B cell (primary cell): ENCODE results near the gene TPCN2. TPM values are rescaled to one million over a fixed set of nuclear protein-coding genes. Genes with fewer than 3 reads are reported as not detected.

Source experiments
- ATAC-seq: fragments of 200-7000 bp; cut with Tn5 transposase; one replicate; pipeline ENCODE4 v1.10.0; 2021; ENCODE audit warnings: low read depth, mild to moderate bottlenecking, moderate number of reproducible peaks, moderate library complexity
- CTCF ChIA-PET: fragments of 350-600 bp; sonication (Branson Sonifier 250); formaldehyde crosslinking; loops from one replicate; lab custom pipeline; 2021; ENCODE audit warnings: antibody characterized with exemption, inconsistent platforms; lab: Charles Lee
- POLR2A ChIA-PET: fragments of 350-600 bp; sonication (Branson Sonifier 250); formaldehyde crosslinking; loops from one replicate; lab custom pipeline; 2021; ENCODE audit warnings: antibody characterized with exemption; lab: Charles Lee
- DNase-seq: peaks from one replicate; pipeline ENCODE4 v3.0.0; 2013
- H2AFZ ChIP-seq: 2 replicates; pipeline ENCODE4 v1.6.1; 2012; ENCODE audit warnings: mild to moderate bottlenecking, low read depth, low read length; ENCODE audit not compliant: insufficient read depth, poor library complexity, severe bottlenecking
- H3K27ac ChIP-seq, 2 donors: 1 replicate in 1 of 2; 2 replicates in 1 of 2; pipeline ENCODE4 v1.5.1; 2012 to 2013; ENCODE audit warnings: low read length in 2 of 2, mild to moderate bottlenecking in 2 of 2, moderate library complexity in 1 of 2
- H3K27me3 ChIP-seq, 4 experiments: fragments of 200-600 bp in 1 of 4; sonication (generic) in 1 of 4; replicated peaks in 1 of 4; 1 replicate in 2 of 4; 2 replicates in 2 of 4; pipeline versions ENCODE4 v1.6.1 to v1.7.0; 2013 to 2016; ENCODE audit warnings: low read length in 3 of 4, mild to moderate bottlenecking in 2 of 4, mixed read lengths in 1 of 4, moderate library complexity in 1 of 4; ENCODE audit not compliant: insufficient read depth in 4 of 4, control insufficient read depth in 3 of 4; ENCODE audit errors: control extremely low read depth in 1 of 4
- H3K36me3 ChIP-seq, 2 experiments: replicated peaks in 1 of 2; 1 replicate in 1 of 2; 2 replicates in 1 of 2; pipeline versions ENCODE4 v1.6.1 to v1.7.1; 2013; ENCODE audit warnings: low read length in 1 of 2; ENCODE audit not compliant: insufficient read depth in 2 of 2, control insufficient read depth in 1 of 2; ENCODE audit errors: control extremely low read depth in 1 of 2, extremely low read depth in 1 of 2
- H3K4me1 ChIP-seq, 2 donors: fragments of 200-600 bp in 1 of 2; sonication (generic) in 1 of 2; 1 replicate in 1 of 2; 2 replicates in 1 of 2; pipeline versions ENCODE4 v1.5.1 to v1.6.1; 2013 to 2017; ENCODE audit warnings: low read length in 2 of 2; ENCODE audit not compliant: control insufficient read depth in 2 of 2, insufficient read depth in 2 of 2
- H3K4me2 ChIP-seq: replicated peaks from 2 replicates; pipeline ENCODE3; 2012; ENCODE audit warnings: mild to moderate bottlenecking, low read depth, low read length; ENCODE audit not compliant: poor library complexity, severe bottlenecking
- H3K4me3 ChIP-seq, 5 experiments: fragments of 200-600 bp in 1 of 5; sonication (generic) in 1 of 5; 1 replicate in 3 of 5; 2 replicates in 2 of 5; pipeline versions ENCODE4 v1.5.1 to v1.7.0; 2011 to 2016; ENCODE audit warnings: low read length in 4 of 5, mild to moderate bottlenecking in 4 of 5, low read depth in 2 of 5, control low read depth in 1 of 5, moderate library complexity in 1 of 5; ENCODE audit not compliant: insufficient read depth in 1 of 5; ENCODE audit errors: control extremely low read depth in 1 of 5, extremely low read depth in 1 of 5
- H3K79me2 ChIP-seq: fragments of 200-600 bp; sonication (generic); one replicate; pipeline ENCODE4 v1.6.0; 2016; ENCODE audit warnings: low read length; ENCODE audit not compliant: control insufficient read depth, insufficient read depth
- H3K9ac ChIP-seq: fragments of 200-600 bp; sonication (generic); 2 replicates; pipeline ENCODE4 v1.6.1; 2017; ENCODE audit warnings: mild to moderate bottlenecking, low read length, moderate library complexity
- H3K9me3 ChIP-seq, 3 donors: one replicate each; pipeline versions ENCODE4 v1.6.1 to v1.7.1; 2013; ENCODE audit warnings: low read length in 2 of 3; ENCODE audit not compliant: control insufficient read depth in 2 of 3, insufficient read depth in 1 of 3; ENCODE audit errors: control extremely low read depth in 1 of 3
- H4K20me1 ChIP-seq: 2 replicates; pipeline ENCODE4 v1.6.0; 2012; ENCODE audit warnings: mild to moderate bottlenecking, low read length; ENCODE audit not compliant: insufficient read depth, control insufficient read depth, poor library complexity, severe bottlenecking
- H3K27ac Mint-ChIP-seq: one replicate; pipeline ENCODE4 v1.8.0; 2021; ENCODE audit warnings: mixed read lengths
- H3K27me3 Mint-ChIP-seq: one replicate; pipeline ENCODE4 v1.8.0; 2021; ENCODE audit warnings: mixed read lengths
- H3K4me1 Mint-ChIP-seq: one replicate; pipeline ENCODE4 v1.8.0; 2021; ENCODE audit warnings: mixed read lengths
- H3K4me3 Mint-ChIP-seq: one replicate; pipeline ENCODE4 v1.8.0; 2021; ENCODE audit warnings: mixed read lengths
- H3K9me3 Mint-ChIP-seq: one replicate; pipeline ENCODE4 v1.8.0; 2022; ENCODE audit warnings: mixed read lengths; ENCODE audit not compliant: insufficient read depth
- CTCF ChIP-seq: fragments of 200-600 bp; IDR thresholded peaks from one replicate; pipeline ENCODE4 v1.8.0; 2022; ENCODE audit warnings: antibody characterized with exemption, mild to moderate bottlenecking
- EZH2 ChIP-seq: IDR thresholded peaks from 2 replicates; pipeline ENCODE4 v1.6.1; 2012; ENCODE audit warnings: borderline replicate concordance, low read depth, mild to moderate bottlenecking, moderate library complexity, low read length; ENCODE audit not compliant: insufficient read depth, poor library complexity, severe bottlenecking
- WGBS: methylation state at CpG from one replicate; pipeline ENCODE4 v1.1.5; 2013; ENCODE audit warnings: missing lambda C conversion rate; ENCODE audit not compliant: insufficient coverage; 5-methylcytosine and 5-hydroxymethylcytosine counted together
- intact Hi-C: fragments of 100-400 bp; cut with micrococcal nuclease; formaldehyde crosslinking; loops from one replicate; pipeline ENCODE4 v1.10.0; 2022
- polyA plus RNA-seq: library from polyadenylated mRNA; depleted of rRNA; stranded (reverse); fragments of >200 nt; gene quantifications from 2 replicates; pipeline ENCODE4 v1.2.3, GENCODE V29; 2012
- total RNA-seq, 2 donors: library from RNA; stranded (reverse); fragments of 120-200 nt in 1 of 2; gene quantifications; 1 replicate in 1 of 2; 2 replicates in 1 of 2; pipeline versions ENCODE4 v1.2.3 to v1.2.4, GENCODE V29; 2013 to 2022

Gene TPCN2
- total and polyA plus RNA-seq, 2 donors (not counting 1 experiment from before 2014, with no cell fraction given) = 16.8 to 71.4 TPM

DNA sequence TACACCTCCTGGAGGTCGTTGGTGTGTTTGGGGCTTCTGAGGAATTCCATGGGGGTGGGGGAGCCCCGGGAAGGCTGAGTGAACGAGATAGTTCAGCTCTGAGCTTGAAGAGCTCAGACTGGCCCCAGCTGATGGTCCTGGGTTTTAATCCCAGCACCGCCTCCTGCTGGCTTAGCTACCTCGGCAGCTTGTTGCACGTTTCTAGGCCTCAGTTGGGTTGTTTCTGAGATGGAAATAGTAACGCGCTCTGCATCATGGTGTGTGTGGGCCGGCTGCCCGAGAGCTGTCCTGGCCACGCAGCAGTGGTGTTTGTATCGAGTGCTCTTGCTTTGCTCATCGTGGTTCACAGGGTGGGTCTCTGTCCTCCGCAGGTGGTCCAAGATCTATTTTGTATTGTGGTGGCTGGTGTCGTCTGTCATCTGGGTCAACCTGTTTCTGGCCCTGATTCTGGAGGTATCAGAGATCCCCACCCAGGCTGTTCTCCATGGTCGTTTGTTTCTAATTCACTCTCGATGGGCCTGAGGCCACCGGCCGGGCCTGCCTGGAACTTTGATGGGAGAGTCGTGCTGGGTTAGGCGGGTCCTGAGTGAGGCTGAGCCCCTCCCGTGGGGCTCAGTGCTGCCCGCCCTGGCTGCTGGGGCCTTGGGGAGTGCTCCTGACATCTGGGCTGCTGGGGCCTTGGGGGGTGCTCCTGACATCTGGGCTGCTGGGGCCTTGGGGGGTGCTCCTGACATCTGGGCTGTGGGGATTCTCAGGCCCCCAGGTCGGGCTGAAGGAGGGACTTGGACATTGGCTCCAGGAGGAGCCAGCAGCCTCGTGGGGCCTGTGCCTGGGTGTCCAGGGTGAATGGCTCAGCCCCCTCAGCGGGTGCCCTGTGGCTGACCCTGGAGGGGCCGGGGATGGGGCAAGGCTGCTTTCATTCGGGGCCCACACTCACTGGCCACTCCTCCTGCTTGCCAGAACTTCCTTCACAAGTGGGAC is 37.7 kb downstream of the TPCN2 start:
- H2AFZ ChIP-seq = no peak overlapping the region
- H3K79me2 ChIP-seq = no peaks in the 10 kb centered on the region
- TF ChIP-seq EZH2 = no peak
- TF ChIP-seq CTCF = no peak
- H3K9ac ChIP-seq = no peak overlapping the region
- H3K27me3 Mint-ChIP-seq = no peaks in the 10 kb centered on the region
- peaks cover 11% of the 10 kb centered on the region for H4K20me1 ChIP-seq
- no peak for ATAC-seq
- no peak for DNase-seq
- ChIA-PET POLR2A (no interaction called here), CTCF (interaction anchor here (0.7 to 1.4 kb wide), 3 partner anchors 34 to 502 kb away, joined by 3 read pairs; no protein-coding TSS in a partner anchor)
- 93% methylated on average over 26 of the region's 28 CpGs for WGBS
- H3K4me1 Mint-ChIP-seq = peaks cover 2% of the 10 kb centered on the region
- intact Hi-C loops = no loop called here
- H3K27ac ChIP-seq = no peak overlapping the region
- H3K4me3 Mint-ChIP-seq = no peak overlapping the region
- H3K36me3 ChIP-seq = peaks cover 1 to 6% of the 10 kb centered on the region in 2 experiments
- H3K9me3 ChIP-seq = peaks cover 0 to 1% (median 0%) of the 10 kb centered on the region in 3 donors
- H3K4me3 ChIP-seq = no peak overlapping the region
- H3K4me1 ChIP-seq = no peaks in the 10 kb centered on the region
- no peak overlapping the region for H3K27ac Mint-ChIP-seq
- no peaks in the 10 kb centered on the region for H3K9me3 Mint-ChIP-seq
- H3K27me3 ChIP-seq = no peaks in the 10 kb centered on the region
- H3K4me2 ChIP-seq = no peak overlapping the region

- H3K4me1 Mint-ChIP-seq = peaks cover 2% of the 10 kb centered on the region
- Histone ChIP-seq H3K27ac (no peak overlapping the region), H3K79me2 (no peaks in the 10 kb centered on the region), H3K27me3 (no peaks in the 10 kb centered on the region), H3K4me1 (no peaks in the 10 kb centered on the region), H3K4me3 (no peak overlapping the region), H3K4me2 (no peak overlapping the region), H3K36me3 (peaks cover 1 to 11% of the 10 kb centered on the region in 2 experiments), H3K9me3 (peaks cover 0 to 5% (median 0%) of the 10 kb centered on the region in 3 donors), H3K9ac (no peak overlapping the region), H4K20me1 (peaks cover 11% of the 10 kb centered on the region), H2AFZ (no peak overlapping the region)
- ChIA-PET POLR2A (no interaction called here), CTCF (interaction anchor here (0.9 to 1.4 kb wide), 3 partner anchors 35 to 503 kb away, joined by 3 to 5 read pairs (median 3); partner anchors contain the start of gene CPT1A)
- DNase-seq (no peak), ATAC-seq (no peak)
- no peaks in the 10 kb centered on the region for H3K9me3 Mint-ChIP-seq
- no peak overlapping the region for H3K4me3 Mint-ChIP-seq
- intact Hi-C loops = no loop called here
- no peaks in the 10 kb centered on the region for H3K27me3 Mint-ChIP-seq
- 96% methylated on average over 11 of the region's 11 CpGs for WGBS
- H3K27ac Mint-ChIP-seq = no peak overlapping the region
- no peak for TF ChIP-seq EZH2
- TF ChIP-seq CTCF = no peak
Observed at GRCh38 chr11:69087133-69087524, 38.4 kb downstream of the TPCN2 start.
